HepG2 (cell line): ENCODE data around the gene EMILIN3. TPM values are rescaled to one million over a fixed set of nuclear protein-coding genes. Genes with fewer than 3 reads are reported as not detected.

Source experiments
- CEBPG ChIP-seq: IDR thresholded peaks from 2 replicates; pipeline ENCODE4 v1.6.1; 2016
- EP300 ChIP-seq, 3 experiments: sonication (generic) in 1 of 3; formaldehyde crosslinking in 1 of 3; IDR thresholded peaks; 2 replicates each; pipeline versions ENCODE4 v1.5.1 to v1.6.1; 2011 to 2020; ENCODE audit warnings: low read depth in 2 of 3, low read length in 2 of 3, borderline replicate concordance in 1 of 3, improper control_type of control experiment in 1 of 3, mild to moderate bottlenecking in 1 of 3, missing genetic modification reagents in 1 of 3, moderate library complexity in 1 of 3
- KDM5B ChIP-seq: sonication (generic); formaldehyde crosslinking; IDR thresholded peaks from 2 replicates; pipeline ENCODE4 v1.4.0; 2020; ENCODE audit warnings: missing genetic modification reagents, mild to moderate bottlenecking, borderline replicate concordance
- POLR2G ChIP-seq: fragments of 200-400 bp; formaldehyde crosslinking; IDR thresholded peaks from 2 replicates; pipeline ENCODE4 v1.6.1; 2018; ENCODE audit warnings: mild to moderate bottlenecking, low read depth, low read length, moderate library complexity
- SIX4 ChIP-seq: sonication (generic); formaldehyde crosslinking; IDR thresholded peaks from 2 replicates; pipeline ENCODE4 v1.4.0; 2020; ENCODE audit warnings: missing genetic modification reagents
- ZFP36L1 ChIP-seq: sonication (generic); formaldehyde crosslinking; IDR thresholded peaks from 2 replicates; pipeline ENCODE4 v1.8.0; 2022; ENCODE audit warnings: mild to moderate bottlenecking, missing genetic modification reagents, moderate library complexity
- ZNF235 ChIP-seq: sonication (generic); formaldehyde crosslinking; IDR thresholded peaks from 2 replicates; pipeline ENCODE4 v1.8.1; 2023; ENCODE audit warnings: mild to moderate bottlenecking, missing genetic modification reagents, borderline replicate concordance
- ZNF24 ChIP-seq: fragments of 450-650 bp; IDR thresholded peaks from 2 replicates; pipeline ENCODE4 v1.6.1; 2017; ENCODE audit warnings: antibody characterized with exemption, mild to moderate bottlenecking
- polyA plus RNA-seq, 8 experiments: library from polyadenylated mRNA; depleted of rRNA in 3 of 8; stranded (reverse) in 7 of 8; unstranded in 1 of 8; fragments of >200 nt; fragmentation: Illumina TruSeq in 4 of 8; extraction: Trizol in 4 of 8; gene quantifications; 2 replicates each; pipeline versions ENCODE4 v1.2.1 to v1.2.3, GENCODE V29; 2011 to 2016; ENCODE audit warnings: low read depth in 4 of 8, missing spikeins in 1 of 8, mixed read lengths in 1 of 8; ENCODE audit not compliant: insufficient read depth in 1 of 8
- total RNA-seq, 5 experiments: library from RNA; depleted of rRNA; stranded (reverse); fragments of >200 nt; fragmentation: Illumina TruSeq; extraction: Trizol; gene quantifications; 2 replicates each; pipeline ENCODE4 v1.2.3, GENCODE V29; 2016; ENCODE audit warnings: low read depth in 1 of 5
- TF ChIP-seq, protein P1 (sequence below): sonication (generic); formaldehyde crosslinking; IDR thresholded peaks from 2 replicates; pipeline ENCODE4 v1.5.0; 2020; ENCODE audit warnings: missing genetic modification reagents
- TF ChIP-seq, protein P2 (sequence below): sonication (generic); formaldehyde crosslinking; IDR thresholded peaks from 2 replicates; pipeline ENCODE4 v1.5.1; 2020; ENCODE audit warnings: mild to moderate bottlenecking, missing genetic modification reagents, moderate library complexity
- TF ChIP-seq, protein P3 (sequence below), 2 experiments: IDR thresholded peaks; 2 replicates each; pipeline ENCODE4 v1.6.1; 2011 to 2012; ENCODE audit warnings: low read length in 2 of 2, borderline replicate concordance in 1 of 2, low read depth in 1 of 2, mild to moderate bottlenecking in 1 of 2, moderate library complexity in 1 of 2
- TF ChIP-seq, protein P4 (sequence below): sonication (generic); formaldehyde crosslinking; IDR thresholded peaks from 2 replicates; pipeline ENCODE4 v1.4.0; 2020; ENCODE audit warnings: missing genetic modification reagents
- TF ChIP-seq, protein P5 (sequence below): sonication (generic); formaldehyde crosslinking; IDR thresholded peaks from 2 replicates; pipeline ENCODE4 v1.5.0; 2020; ENCODE audit warnings: missing genetic modification reagents, mild to moderate bottlenecking, borderline replicate concordance
- TF ChIP-seq, protein P6 (sequence below): sonication (generic); IDR thresholded peaks from 2 replicates; pipeline ENCODE4 v1.6.1; 2016; ENCODE audit warnings: low read depth, borderline replicate concordance

The EMILIN3 gene
- total and polyA plus RNA-seq, 2 of the 13 experiments (the other 11 are each of a cell fraction or from before 2014, with no cell fraction given) = 0.25 to 0.29 TPM

DNA sequence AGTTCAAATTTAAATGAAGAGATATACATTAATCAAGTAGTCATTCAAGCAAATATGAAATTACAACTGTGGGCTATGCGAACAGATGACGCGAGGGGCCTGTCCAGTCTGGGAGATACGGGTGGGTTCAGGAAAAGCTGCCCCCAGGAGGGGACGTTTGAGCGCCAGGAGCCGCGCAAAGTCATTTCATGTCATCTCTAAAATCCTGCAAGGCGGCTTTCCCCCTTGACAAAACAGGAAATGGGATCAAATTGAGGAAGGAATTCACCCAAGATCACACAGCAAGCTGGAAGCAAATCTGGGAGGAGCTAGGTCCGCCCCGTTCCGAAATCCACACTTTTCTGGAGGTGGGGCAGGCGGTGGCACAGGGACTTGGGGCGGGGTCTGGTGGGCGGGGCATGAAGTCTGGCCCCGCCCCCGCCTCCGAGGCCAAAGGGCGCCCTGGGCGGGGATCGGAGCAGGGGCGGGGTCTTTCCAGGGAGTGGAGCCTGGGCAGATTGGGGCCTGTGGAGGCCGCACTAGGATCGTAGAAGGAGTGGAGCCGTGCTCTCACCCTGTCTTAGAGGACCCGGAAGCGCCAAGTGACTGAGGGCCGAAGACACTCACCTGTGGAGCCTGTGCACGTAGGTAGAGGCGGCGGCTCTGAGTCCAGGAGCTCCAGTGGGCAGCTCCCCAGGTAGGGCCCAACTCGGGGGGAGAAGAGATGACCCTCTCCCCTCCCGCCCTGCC, 26.1 kb downstream of the EMILIN3 start, which contains the start of gene LPIN3 (continued):
- TF ChIP-seq, protein P1, sequence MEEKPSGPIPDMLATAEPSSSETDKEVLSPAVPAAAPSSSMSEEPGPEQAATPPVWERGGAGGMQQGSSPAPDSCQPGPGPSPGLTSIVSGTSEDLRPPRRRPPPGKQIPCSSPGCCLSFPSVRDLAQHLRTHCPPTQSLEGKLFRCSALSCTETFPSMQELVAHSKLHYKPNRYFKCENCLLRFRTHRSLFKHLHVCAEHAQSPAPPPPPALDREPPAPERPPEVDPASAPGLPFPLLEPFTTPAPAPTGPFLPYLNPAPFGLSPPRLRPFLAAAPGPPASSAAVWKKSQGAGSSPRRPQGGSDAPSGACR (CRISPR knock-in tag) = no peak; the same call in 1 of the 2 replicates
- TF ChIP-seq ZNF235 (CRISPR knock-in tag) (peak; percentile 55; the same call in 1 of the 2 replicates), POLR2G (peak; percentile 91), SIX4 (CRISPR knock-in tag) (no peak), KDM5B (CRISPR knock-in tag) (0 out of 2 replicates have a peak, but pooled peaks have one; percentile 6), ZNF24 (peak; percentile 61; the same call in 1 of the 2 replicates), CEBPG (CRISPR knock-in tag) (no peak), ZFP36L1 (CRISPR knock-in tag) (0 out of 2 replicates have a peak, but pooled peaks have one; percentile 27), EP300 (IDR thresholded peaks at IDR 0.05; ENCODE audit: low read depth in 2 of 2, low read length in 2 of 2) (no peak), EP300 (CRISPR knock-in tag; IDR thresholded peaks at IDR 0.05; ENCODE audit: borderline replicate concordance) (0 out of 2 replicates have a peak, but pooled peaks have one; percentile 33)
- TF ChIP-seq, protein P2, sequence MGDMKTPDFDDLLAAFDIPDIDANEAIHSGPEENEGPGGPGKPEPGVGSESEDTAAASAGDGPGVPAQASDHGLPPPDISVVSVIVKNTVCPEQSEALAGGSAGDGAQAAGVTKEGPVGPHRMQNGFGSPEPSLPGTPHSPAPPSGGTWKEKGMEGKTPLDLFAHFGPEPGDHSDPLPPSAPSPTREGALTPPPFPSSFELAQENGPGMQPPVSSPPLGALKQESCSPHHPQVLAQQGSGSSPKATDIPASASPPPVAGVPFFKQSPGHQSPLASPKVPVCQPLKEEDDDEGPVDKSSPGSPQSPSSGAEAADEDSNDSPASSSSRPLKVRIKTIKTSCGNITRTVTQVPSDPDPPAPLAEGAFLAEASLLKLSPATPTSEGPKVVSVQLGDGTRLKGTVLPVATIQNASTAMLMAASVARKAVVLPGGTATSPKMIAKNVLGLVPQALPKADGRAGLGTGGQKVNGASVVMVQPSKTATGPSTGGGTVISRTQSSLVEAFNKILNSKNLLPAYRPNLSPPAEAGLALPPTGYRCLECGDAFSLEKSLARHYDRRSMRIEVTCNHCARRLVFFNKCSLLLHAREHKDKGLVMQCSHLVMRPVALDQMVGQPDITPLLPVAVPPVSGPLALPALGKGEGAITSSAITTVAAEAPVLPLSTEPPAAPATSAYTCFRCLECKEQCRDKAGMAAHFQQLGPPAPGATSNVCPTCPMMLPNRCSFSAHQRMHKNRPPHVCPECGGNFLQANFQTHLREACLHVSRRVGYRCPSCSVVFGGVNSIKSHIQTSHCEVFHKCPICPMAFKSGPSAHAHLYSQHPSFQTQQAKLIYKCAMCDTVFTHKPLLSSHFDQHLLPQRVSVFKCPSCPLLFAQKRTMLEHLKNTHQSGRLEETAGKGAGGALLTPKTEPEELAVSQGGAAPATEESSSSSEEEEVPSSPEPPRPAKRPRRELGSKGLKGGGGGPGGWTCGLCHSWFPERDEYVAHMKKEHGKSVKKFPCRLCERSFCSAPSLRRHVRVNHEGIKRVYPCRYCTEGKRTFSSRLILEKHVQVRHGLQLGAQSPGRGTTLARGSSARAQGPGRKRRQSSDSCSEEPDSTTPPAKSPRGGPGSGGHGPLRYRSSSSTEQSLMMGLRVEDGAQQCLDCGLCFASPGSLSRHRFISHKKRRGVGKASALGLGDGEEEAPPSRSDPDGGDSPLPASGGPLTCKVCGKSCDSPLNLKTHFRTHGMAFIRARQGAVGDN = no peak; the same call in 1 of the 2 replicates
- TF ChIP-seq, protein P3, sequence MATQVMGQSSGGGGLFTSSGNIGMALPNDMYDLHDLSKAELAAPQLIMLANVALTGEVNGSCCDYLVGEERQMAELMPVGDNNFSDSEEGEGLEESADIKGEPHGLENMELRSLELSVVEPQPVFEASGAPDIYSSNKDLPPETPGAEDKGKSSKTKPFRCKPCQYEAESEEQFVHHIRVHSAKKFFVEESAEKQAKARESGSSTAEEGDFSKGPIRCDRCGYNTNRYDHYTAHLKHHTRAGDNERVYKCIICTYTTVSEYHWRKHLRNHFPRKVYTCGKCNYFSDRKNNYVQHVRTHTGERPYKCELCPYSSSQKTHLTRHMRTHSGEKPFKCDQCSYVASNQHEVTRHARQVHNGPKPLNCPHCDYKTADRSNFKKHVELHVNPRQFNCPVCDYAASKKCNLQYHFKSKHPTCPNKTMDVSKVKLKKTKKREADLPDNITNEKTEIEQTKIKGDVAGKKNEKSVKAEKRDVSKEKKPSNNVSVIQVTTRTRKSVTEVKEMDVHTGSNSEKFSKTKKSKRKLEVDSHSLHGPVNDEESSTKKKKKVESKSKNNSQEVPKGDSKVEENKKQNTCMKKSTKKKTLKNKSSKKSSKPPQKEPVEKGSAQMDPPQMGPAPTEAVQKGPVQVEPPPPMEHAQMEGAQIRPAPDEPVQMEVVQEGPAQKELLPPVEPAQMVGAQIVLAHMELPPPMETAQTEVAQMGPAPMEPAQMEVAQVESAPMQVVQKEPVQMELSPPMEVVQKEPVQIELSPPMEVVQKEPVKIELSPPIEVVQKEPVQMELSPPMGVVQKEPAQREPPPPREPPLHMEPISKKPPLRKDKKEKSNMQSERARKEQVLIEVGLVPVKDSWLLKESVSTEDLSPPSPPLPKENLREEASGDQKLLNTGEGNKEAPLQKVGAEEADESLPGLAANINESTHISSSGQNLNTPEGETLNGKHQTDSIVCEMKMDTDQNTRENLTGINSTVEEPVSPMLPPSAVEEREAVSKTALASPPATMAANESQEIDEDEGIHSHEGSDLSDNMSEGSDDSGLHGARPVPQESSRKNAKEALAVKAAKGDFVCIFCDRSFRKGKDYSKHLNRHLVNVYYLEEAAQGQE (IDR thresholded peaks at IDR 0.05; ENCODE audit: borderline replicate concordance in 1 of 2, low read depth in 1 of 2, low read length in 2 of 2) = no peak
- TF ChIP-seq, protein P4, sequence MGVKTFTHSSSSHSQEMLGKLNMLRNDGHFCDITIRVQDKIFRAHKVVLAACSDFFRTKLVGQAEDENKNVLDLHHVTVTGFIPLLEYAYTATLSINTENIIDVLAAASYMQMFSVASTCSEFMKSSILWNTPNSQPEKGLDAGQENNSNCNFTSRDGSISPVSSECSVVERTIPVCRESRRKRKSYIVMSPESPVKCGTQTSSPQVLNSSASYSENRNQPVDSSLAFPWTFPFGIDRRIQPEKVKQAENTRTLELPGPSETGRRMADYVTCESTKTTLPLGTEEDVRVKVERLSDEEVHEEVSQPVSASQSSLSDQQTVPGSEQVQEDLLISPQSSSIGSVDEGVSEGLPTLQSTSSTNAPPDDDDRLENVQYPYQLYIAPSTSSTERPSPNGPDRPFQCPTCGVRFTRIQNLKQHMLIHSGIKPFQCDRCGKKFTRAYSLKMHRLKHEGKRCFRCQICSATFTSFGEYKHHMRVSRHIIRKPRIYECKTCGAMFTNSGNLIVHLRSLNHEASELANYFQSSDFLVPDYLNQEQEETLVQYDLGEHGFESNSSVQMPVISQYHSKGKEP (CRISPR knock-in tag) = no peak
- TF ChIP-seq, protein P5, sequence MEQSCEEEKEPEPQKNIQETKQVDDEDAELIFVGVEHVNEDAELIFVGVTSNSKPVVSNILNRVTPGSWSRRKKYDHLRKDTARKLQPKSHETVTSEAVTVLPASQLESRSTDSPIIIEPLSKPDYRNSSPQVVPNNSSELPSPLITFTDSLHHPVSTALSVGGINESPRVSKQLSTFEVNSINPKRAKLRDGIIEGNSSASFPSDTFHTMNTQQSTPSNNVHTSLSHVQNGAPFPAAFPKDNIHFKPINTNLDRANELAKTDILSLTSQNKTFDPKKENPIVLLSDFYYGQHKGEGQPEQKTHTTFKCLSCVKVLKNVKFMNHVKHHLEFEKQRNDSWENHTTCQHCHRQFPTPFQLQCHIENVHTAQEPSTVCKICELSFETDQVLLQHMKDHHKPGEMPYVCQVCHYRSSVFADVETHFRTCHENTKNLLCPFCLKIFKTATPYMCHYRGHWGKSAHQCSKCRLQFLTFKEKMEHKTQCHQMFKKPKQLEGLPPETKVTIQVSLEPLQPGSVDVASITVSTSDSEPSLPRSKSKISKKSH (CRISPR knock-in tag) = peak; percentile 90
- TF ChIP-seq, protein P6, sequence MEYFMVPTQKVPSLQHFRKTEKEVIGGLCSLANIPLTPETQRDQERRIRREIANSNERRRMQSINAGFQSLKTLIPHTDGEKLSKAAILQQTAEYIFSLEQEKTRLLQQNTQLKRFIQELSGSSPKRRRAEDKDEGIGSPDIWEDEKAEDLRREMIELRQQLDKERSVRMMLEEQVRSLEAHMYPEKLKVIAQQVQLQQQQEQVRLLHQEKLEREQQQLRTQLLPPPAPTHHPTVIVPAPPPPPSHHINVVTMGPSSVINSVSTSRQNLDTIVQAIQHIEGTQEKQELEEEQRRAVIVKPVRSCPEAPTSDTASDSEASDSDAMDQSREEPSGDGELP = peak; percentile 24; the same call in 1 of the 2 replicates
